Sigmoid colon (tissue), 7 donors: Measurements from ENCODE around the gene EFHB. TPM values are rescaled to one million over a fixed set of nuclear protein-coding genes. Genes with fewer than 3 reads are reported as not detected.

Source experiments
- DNase-seq: peaks from one replicate; pipeline ENCODE4 v3.0.0-alpha.2; 2019
- H3K27ac ChIP-seq, 4 donors: fragments of 200-600 bp; sonication (generic); one replicate each; pipeline ENCODE4 v1.5.1; 2016 to 2019; ENCODE audit warnings: mild to moderate bottlenecking in 1 of 4
- H3K27me3 ChIP-seq, 3 donors: fragments of 200-600 bp; sonication (generic); one replicate each; pipeline ENCODE4 v1.5.1; 2019; ENCODE audit warnings: mild to moderate bottlenecking in 1 of 3
- H3K36me3 ChIP-seq, 4 donors: fragments of 200-600 bp; sonication (generic); one replicate each; pipeline ENCODE4 v1.5.1; 2016 to 2019
- H3K4me1 ChIP-seq, 4 donors: fragments of 200-600 bp; sonication (generic); one replicate each; pipeline ENCODE4 v1.5.1; 2017 to 2019
- H3K4me3 ChIP-seq, 4 donors: fragments of 200-600 bp; sonication (generic); one replicate each; pipeline ENCODE4 v1.5.1; 2017 to 2019; ENCODE audit warnings: mild to moderate bottlenecking in 2 of 4, moderate library complexity in 1 of 4
- H3K9me3 ChIP-seq, 4 donors: fragments of 200-600 bp in 3 of 4; sonication (generic) in 3 of 4; one replicate each; pipeline versions ENCODE4 v1.5.1 to v1.6.1; 2013 to 2019
- EP300 ChIP-seq, 4 donors: sonication (generic); formaldehyde crosslinking; IDR thresholded peaks; one replicate each; pipeline ENCODE4 v1.6.1; 2017; ENCODE audit warnings: antibody characterized with exemption in 4 of 4
- POLR2A ChIP-seq, 2 donors: fragments of 450-650 bp; IDR thresholded peaks; one replicate each; pipeline ENCODE4 v1.6.1; 2016; ENCODE audit warnings: antibody characterized with exemption in 2 of 2, mild to moderate bottlenecking in 2 of 2, moderate library complexity in 2 of 2
- POLR2AphosphoS5 ChIP-seq, 4 donors: sonication (generic); formaldehyde crosslinking; IDR thresholded peaks; one replicate each; pipeline ENCODE4 v1.6.1; 2017; ENCODE audit warnings: antibody characterized with exemption in 4 of 4
- WGBS, 2 donors: extraction: QIAGEN DNeasy Blood & Tissue Kit; methylation state at CpG; one replicate each; pipeline ENCODE4 v1.1.7; 2013; 5-methylcytosine and 5-hydroxymethylcytosine counted together
- intact Hi-C: fragments of 100-400 bp; cut with DNase I; formaldehyde crosslinking; loops from one replicate; pipeline ENCODE4 v1.15.1; 2023
- polyA plus RNA-seq, 3 donors: library from polyadenylated mRNA; stranded (reverse); fragments of 200-250 nt; gene quantifications; one replicate each; pipeline ENCODE4 v1.2.3, GENCODE V29; 2013
- total RNA-seq, 4 donors: library from RNA; depleted of rRNA; stranded (reverse); fragments of >200 nt; gene quantifications; one replicate each; pipeline ENCODE4 v1.1.0, GENCODE V29; 2016
- TF ChIP-seq, protein P1 (sequence below), 4 experiments: fragments of 450-650 bp in 3 of 4; fragments of 200-600 bp in 1 of 4; IDR thresholded peaks; one replicate each; pipeline ENCODE4 v1.5.1; 2016 to 2019; ENCODE audit warnings: antibody characterized with exemption in 4 of 4, mild to moderate bottlenecking in 3 of 4, moderate library complexity in 2 of 4
- donor health status: healthy with polysubstance abuse.
- donor health status: Bipolar disorder and iron deficiency.
- donor health status: healthy.

EFHB gene
- total and polyA plus RNA-seq, 7 donors, result 0.41 to 2.9 (median 0.47) TPM; not detected in 2

DNA sequence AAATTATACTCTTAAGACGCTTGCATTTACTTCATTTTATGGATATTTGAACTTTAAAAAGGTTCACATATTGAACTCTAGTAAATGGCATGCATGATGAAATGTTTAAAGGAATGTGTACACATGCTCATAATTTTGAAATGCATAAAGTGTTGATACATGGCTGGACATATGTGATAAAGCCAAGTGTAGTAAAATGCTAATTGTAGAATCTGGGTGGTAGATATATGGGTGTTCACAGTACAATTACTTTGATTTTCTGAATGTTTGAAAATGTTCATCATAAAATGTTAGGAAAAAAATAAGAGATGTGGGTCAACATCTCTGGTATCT, 4.2 kb upstream of the EFHB start:
- Histone ChIP-seq H3K27me3 (no peaks in the 10 kb centered on the region), H3K4me3 (no peak overlapping the region), H3K4me1 (no peaks in the 10 kb centered on the region), H3K9me3 (no peaks in the 10 kb centered on the region), H3K27ac (no peak overlapping the region), H3K36me3 (no peaks in the 10 kb centered on the region)
- TF ChIP-seq EP300 (IDR thresholded peaks at IDR 0.05) (no peak), POLR2A (IDR thresholded peaks at IDR 0.05) (no peak), POLR2AphosphoS5 (IDR thresholded peaks at IDR 0.05) (no peak)
- TF ChIP-seq, protein P1, sequence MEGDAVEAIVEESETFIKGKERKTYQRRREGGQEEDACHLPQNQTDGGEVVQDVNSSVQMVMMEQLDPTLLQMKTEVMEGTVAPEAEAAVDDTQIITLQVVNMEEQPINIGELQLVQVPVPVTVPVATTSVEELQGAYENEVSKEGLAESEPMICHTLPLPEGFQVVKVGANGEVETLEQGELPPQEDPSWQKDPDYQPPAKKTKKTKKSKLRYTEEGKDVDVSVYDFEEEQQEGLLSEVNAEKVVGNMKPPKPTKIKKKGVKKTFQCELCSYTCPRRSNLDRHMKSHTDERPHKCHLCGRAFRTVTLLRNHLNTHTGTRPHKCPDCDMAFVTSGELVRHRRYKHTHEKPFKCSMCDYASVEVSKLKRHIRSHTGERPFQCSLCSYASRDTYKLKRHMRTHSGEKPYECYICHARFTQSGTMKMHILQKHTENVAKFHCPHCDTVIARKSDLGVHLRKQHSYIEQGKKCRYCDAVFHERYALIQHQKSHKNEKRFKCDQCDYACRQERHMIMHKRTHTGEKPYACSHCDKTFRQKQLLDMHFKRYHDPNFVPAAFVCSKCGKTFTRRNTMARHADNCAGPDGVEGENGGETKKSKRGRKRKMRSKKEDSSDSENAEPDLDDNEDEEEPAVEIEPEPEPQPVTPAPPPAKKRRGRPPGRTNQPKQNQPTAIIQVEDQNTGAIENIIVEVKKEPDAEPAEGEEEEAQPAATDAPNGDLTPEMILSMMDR (IDR thresholded peaks at IDR 0.05), result no peak
- DNase-seq, result no peak
- intact Hi-C loops, result no loop called here
- WGBS, 2 donors, result 88 to 91% methylated on average over 1 of the region's 1 CpG

- no peak overlapping the region for H3K27ac ChIP-seq
- H3K9me3 ChIP-seq, result no peaks in the 10 kb centered on the region
- no peaks in the 10 kb centered on the region for H3K27me3 ChIP-seq
- H3K36me3 ChIP-seq, result no peaks in the 10 kb centered on the region
- no peaks in the 10 kb centered on the region for H3K4me1 ChIP-seq
- TF ChIP-seq POLR2AphosphoS5 (IDR thresholded peaks at IDR 0.05), result no peak
- TF ChIP-seq, protein P1 (IDR thresholded peaks at IDR 0.05), result no peak
- TF ChIP-seq POLR2A (IDR thresholded peaks at IDR 0.05), result no peak
- TF ChIP-seq EP300 (IDR thresholded peaks at IDR 0.05), result no peak
- WGBS, 2 donors, result 68 to 72% methylated on average over 7 of the region's 7 CpGs
- DNase-seq, result no peak
- no peak overlapping the region for H3K4me3 ChIP-seq
- intact Hi-C loops, result no loop called here
Observed at GRCh38 chr3:19937459-19938294, 3.7 kb upstream of the EFHB start.

DNA sequence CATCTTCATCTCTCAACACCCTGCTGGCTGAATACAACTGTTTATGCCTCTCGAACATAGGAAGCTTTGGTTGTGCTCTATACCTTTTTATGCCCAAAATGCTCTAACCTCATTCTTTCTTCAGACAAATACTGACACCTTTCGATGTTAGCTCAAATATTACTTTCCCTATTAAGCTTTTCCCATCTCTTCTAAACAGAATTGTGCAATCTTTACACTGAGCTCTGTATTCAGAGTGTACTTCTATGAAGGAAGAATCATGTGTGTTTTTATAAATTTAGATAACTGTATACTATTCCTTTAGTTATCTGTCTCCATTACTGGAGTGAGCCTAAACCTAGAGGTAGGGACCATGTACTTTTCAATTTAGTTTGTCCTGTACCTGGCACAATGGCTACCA, 1.6 kb downstream of the EFHB start:
- Histone ChIP-seq H3K36me3 (no peaks in the 10 kb centered on the region), H3K27me3 (no peaks in the 10 kb centered on the region), H3K27ac (no peak overlapping the region), H3K9me3 (no peaks in the 10 kb centered on the region), H3K4me1 (no peaks in the 10 kb centered on the region), H3K4me3 (no peak overlapping the region)
- WGBS, 2 donors, result 90 to 92% methylated on average over 2 of the region's 2 CpGs
- intact Hi-C loops, result no loop called here
- TF ChIP-seq EP300 (IDR thresholded peaks at IDR 0.05) (no peak), POLR2A (IDR thresholded peaks at IDR 0.05) (no peak), POLR2AphosphoS5 (IDR thresholded peaks at IDR 0.05) (no peak)
- TF ChIP-seq, protein P1 (IDR thresholded peaks at IDR 0.05), result no peak
- no peak for DNase-seq

DNA sequence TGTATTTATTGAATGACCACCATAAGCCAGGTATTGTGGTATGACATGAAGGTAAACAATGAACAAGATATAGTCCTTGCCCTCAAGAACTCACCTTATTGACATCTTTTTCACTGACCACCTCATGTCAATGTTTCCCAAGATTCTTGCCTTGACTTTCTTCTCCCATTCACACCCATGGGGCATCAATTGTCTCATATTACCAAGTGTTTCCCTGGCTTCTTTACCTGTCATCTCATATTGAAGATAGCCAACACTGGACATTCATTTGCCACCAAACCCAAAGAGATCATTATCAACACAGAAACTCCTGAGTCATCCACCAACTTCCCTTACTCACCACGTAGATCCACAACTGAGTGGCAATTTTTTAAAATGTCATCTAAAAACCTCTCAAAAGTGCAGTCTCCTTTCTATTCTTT, 2.2 kb downstream of the EFHB start:
- Histone ChIP-seq H3K36me3 (no peaks in the 10 kb centered on the region), H3K27me3 (no peaks in the 10 kb centered on the region), H3K9me3 (no peaks in the 10 kb centered on the region), H3K4me3 (no peak overlapping the region), H3K27ac (no peak overlapping the region), H3K4me1 (no peaks in the 10 kb centered on the region)
- TF ChIP-seq, protein P1 (IDR thresholded peaks at IDR 0.05), result no peak
- no peak for TF ChIP-seq EP300 (IDR thresholded peaks at IDR 0.05)
- no peak for TF ChIP-seq POLR2A (IDR thresholded peaks at IDR 0.05)
- TF ChIP-seq POLR2AphosphoS5 (IDR thresholded peaks at IDR 0.05), result no peak
- DNase-seq, result no peak
- WGBS, 2 donors, result 53 to 84% methylated on average over 1 of the region's 1 CpG
- intact Hi-C loops, result no loop called here
